GM12865 (cell line): ENCODE data around the gene CHRNG.
"Not testable (repeated sequence)": the region's sequence is repeated elsewhere in the genome, so short reads cannot be mapped to it uniquely, and the experiment has no call there.

Experiments
- DNase-seq: peaks from one replicate; pipeline ENCODE4 v3.0.0; 2010; ENCODE audit warnings: low read depth
- H3K4me3 ChIP-seq: 2 replicates; pipeline ENCODE4 v1.5.1; 2011; ENCODE audit warnings: mild to moderate bottlenecking, low read depth, low read length, control low read depth
- TF ChIP-seq, protein P1 (sequence below): IDR thresholded peaks from 2 replicates; pipeline ENCODE4 v1.5.1; 2011; ENCODE audit warnings: low read length, control low read depth, low read depth, inconsistent platforms; ENCODE audit not compliant: insufficient read depth; ENCODE audit errors: missing control alignments

Gene CHRNG

DNA sequence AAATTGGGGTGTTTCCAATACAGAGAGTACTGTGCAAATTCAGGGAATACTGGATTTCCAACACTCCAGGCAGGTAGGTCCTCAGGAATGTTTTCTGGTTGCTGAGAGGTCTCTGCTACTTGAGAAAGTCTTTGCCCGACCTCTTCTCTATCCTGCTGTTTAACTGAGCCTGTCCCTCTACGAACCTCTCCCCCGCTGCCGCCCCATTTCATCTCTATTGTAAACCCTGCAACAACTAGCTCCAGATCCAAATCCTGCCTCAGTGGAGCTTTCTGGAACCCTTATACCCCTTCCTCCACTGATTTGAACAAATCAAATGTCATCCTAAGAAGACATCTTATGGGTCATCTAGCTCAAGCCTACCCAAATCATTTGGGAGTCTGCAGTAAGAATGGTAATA, 12.3 kb downstream of the CHRNG start:
- DNase-seq: no peak
- TF ChIP-seq, protein P1, sequence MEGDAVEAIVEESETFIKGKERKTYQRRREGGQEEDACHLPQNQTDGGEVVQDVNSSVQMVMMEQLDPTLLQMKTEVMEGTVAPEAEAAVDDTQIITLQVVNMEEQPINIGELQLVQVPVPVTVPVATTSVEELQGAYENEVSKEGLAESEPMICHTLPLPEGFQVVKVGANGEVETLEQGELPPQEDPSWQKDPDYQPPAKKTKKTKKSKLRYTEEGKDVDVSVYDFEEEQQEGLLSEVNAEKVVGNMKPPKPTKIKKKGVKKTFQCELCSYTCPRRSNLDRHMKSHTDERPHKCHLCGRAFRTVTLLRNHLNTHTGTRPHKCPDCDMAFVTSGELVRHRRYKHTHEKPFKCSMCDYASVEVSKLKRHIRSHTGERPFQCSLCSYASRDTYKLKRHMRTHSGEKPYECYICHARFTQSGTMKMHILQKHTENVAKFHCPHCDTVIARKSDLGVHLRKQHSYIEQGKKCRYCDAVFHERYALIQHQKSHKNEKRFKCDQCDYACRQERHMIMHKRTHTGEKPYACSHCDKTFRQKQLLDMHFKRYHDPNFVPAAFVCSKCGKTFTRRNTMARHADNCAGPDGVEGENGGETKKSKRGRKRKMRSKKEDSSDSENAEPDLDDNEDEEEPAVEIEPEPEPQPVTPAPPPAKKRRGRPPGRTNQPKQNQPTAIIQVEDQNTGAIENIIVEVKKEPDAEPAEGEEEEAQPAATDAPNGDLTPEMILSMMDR: no peak
- H3K4me3 ChIP-seq: peak overlapping the region; percentile 95

DNA sequence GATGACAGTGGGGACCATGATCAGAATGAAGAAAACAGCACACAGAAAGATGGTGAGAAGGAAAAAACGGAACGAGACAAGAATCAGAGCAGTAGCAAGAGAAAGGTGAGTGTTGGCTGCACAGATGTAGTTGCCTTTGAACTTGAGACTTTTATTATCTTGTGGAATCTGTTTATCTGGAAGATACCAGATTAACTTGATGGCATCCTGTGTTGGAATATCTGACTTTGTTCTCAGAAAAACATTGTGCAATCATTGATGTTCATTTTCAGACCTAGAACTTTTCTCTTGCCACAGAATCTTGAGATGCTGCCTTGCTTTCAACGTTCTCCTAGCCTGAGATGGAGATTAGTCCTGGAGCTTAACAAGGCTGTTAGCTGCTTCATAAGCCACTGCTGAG, 16.9 kb downstream of the CHRNG start:
- TF ChIP-seq, protein P1: no peak
- no peak for DNase-seq
- no peak overlapping the region for H3K4me3 ChIP-seq

DNA sequence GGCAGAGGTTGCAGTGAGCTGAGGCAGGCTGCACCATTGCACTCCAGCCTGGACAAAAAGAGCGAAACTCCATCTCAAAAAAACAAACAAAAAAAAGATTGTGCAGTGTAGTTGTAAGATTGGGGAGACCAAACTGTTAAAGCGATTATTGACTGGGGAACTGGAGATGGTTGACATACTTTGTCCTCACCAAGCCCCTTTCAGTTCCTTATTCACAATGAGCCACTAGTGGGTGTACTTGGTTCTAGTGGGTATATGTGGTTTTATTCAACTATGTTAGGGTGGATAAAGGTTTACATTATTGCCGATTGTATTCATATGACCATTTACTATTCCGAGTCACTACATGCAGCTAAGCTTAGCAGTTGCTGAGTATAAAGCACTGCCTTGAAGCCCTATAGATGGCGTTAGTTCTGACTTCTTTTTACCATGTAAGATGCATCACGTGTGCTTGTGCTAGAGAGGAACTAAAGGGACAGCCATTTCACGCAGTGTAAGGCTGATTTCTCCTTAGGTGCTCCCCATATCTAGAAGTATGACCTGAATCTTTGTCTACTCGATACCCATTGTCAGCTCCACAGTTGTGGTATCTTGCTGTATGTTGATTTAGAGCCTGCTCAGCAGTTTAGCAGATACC, 23.1 kb downstream of the CHRNG start:
- H3K4me3 ChIP-seq: no peak overlapping the region
- TF ChIP-seq, protein P1: no peak
- no peak for DNase-seq

DNA sequence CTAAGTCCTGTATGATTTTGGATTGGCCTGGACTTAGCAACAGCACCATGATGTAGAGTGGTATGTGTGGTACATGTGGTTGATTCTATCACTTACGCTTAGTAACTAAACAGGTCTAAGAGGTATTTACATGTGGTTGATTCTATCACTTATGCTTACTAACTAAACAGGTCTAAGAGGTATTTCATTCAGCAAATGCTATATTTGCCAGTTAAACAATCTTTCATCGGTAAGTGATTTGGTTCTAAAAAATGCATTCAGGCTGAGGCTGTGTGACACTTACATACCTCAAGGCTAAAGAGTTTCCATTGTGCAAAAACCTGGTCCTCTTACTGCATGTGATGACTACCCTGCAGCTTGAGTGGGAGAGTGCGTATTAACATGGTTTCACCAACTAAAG, 24.1 kb downstream of the CHRNG start:
- TF ChIP-seq, protein P1: no peak
- no peak overlapping the region for H3K4me3 ChIP-seq
- no peak for DNase-seq

DNA sequence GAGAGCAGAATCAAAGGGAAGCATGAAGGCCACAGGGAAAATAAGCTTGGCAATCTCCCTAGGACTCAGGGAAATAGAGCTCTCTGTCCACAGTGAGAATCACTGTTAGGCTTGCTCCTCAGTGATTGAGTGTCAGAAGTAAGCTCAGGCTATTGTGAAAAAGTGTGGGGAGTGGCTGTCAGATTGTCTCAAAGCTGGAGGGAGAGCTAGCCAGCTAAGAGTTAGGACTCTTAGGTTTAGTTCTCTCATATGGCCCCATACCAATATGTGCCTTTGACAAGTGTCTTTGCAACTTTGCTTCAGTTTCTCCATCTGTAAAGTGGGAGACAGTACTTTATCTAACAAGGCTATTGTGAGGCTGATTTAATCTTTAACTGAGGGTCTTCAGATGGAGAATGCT, 28.2 kb downstream of the CHRNG start:
- TF ChIP-seq, protein P1: no peak
- DNase-seq: no peak
- H3K4me3 ChIP-seq: no peak overlapping the region

DNA sequence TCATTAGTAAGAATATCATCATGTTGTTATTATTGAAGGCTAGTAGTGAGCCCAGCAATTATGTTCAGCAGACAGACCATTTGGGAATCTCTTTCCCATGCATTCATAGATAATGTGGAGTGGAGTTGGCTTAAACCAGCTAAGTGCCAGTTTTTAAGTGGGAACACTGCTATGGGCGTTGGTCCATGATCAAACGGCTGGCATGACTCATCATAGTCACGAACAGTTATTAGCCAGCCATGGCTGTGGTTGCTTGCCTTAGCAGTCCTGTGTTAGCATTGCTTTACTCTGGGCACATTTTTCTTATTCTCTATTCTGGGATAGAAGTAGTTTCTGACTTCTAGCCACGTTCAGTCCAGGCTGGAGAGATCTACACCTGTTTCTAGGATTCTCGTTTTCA, 28.7 kb downstream of the CHRNG start:
- H3K4me3 ChIP-seq: no peak overlapping the region
- TF ChIP-seq, protein P1: no peak
- DNase-seq: no peak

DNA sequence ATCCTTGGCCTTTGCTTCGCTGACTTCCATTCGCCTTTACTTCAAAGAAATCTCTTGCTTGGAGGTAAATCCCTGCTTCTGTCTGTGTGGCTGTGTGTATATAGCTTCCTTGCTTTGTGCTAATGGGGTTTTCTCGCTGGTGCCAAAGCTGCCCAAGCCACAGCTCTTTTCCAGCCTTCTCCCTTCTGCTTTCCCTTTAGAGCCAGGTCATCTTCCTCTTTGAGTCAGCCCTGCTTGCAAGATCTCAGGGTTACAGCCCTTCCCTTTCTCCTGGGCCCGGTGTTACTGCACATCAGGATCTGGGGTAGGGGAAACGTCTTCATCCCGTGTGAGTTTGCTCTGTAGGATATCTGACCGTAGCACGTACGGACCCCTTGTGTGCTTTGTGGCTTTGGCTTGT, 30.0 kb downstream of the CHRNG start:
- no peak overlapping the region for H3K4me3 ChIP-seq
- DNase-seq: no peak
- TF ChIP-seq, protein P1: no peak

DNA sequence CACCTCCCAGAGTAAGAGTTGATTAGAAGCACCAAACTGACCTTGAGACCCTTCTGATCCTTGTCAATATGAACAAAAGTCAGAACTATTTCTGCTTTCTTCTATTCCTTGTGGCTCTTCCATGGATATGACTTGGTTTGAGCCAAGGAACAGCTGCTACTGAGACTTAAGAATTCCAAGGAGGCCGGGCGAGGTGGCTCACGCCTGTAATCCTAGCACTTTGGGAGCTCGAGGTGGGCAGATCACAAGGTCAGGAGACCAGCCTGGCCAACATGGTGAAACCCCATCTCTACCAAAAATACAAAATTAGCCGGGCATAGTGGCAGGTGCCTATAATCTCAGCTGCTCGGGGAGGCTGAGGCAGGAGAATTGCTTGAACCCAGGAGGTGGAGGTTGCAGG, 31.0 kb downstream of the CHRNG start:
- not testable (repeated sequence) for DNase-seq, H3K4me3 ChIP-seq
